SK-N-MC (cell line): Measurements from ENCODE around the gene LRRC4C.

Experiments used
- DNase-seq: peaks from one replicate; pipeline ENCODE4 v3.0.0-alpha.2; 2011; ENCODE audit warnings: low read depth, low spot score
- H3K27ac ChIP-seq: fragments of 200-600 bp; sonication (generic); 2 replicates; pipeline ENCODE4 v1.5.1; 2016; ENCODE audit warnings: mixed run types
- H3K36me3 ChIP-seq: fragments of 200-600 bp; sonication (generic); 2 replicates; pipeline ENCODE4 v1.6.1; 2017; ENCODE audit warnings: antibody characterized with exemption, low read length, mixed read lengths; ENCODE audit not compliant: insufficient read depth
- H3K4me3 ChIP-seq: fragments of 200-600 bp; sonication (generic); 2 replicates; pipeline ENCODE4 v1.5.1; 2016
- H3K9ac ChIP-seq: fragments of 200-600 bp; sonication (generic); 2 replicates; pipeline ENCODE4 v1.8.0; 2017; ENCODE audit warnings: mixed run types, mixed read lengths; ENCODE audit not compliant: insufficient read length
- H3K9me3 ChIP-seq: fragments of 200-600 bp; sonication (generic); 2 replicates; pipeline ENCODE4 v1.6.1; 2017; ENCODE audit warnings: low read depth, mild to moderate bottlenecking, antibody characterized with exemption, low read length, moderate library complexity, mixed read lengths
- EZH2 ChIP-seq: fragments of 200-600 bp; sonication (generic); IDR thresholded peaks from one replicate; pipeline ENCODE4 v1.6.1; 2017; ENCODE audit warnings: antibody characterized with exemption
- FOXP2 ChIP-seq: optimal IDR thresholded peaks from 2 replicates; pipeline ENCODE3; 2011; ENCODE audit warnings: mild to moderate bottlenecking, moderate library complexity; ENCODE audit not compliant: insufficient read depth; ENCODE audit errors: extremely low read length, control extremely low read depth
- POLR2AphosphoS5 ChIP-seq: IDR thresholded peaks from 2 replicates; pipeline ENCODE4 v1.6.1; 2012; ENCODE audit warnings: mild to moderate bottlenecking, low read depth, low read length, borderline replicate concordance

Gene LRRC4C

DNA sequence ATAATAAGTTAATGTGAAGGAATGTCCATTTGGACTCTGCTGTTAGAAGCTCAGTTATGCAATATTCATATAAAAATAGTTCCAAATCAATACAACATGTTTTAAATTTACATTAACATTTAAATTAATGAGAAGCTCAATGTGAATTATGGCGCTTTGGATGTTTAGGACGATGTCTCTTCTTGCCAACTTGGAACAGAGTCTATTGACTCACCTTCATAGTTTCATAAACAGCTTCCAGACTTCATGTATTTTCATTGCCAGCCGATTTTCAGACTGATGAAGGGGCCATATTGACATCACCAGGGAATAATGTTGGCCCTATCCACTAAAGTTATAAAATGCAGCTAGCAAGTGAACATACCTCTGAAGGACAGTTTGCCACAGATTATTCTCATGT is 1136.2 kb downstream of the LRRC4C start:
- Histone ChIP-seq H3K36me3 (no peaks in the 10 kb centered on the region), H3K9ac (no peak overlapping the region), H3K9me3 (no peaks in the 10 kb centered on the region), H3K27ac (no peak overlapping the region), H3K4me3 (no peak overlapping the region)
- no peak for DNase-seq
- TF ChIP-seq EZH2, result no peak
- no peak for TF ChIP-seq FOXP2
- TF ChIP-seq POLR2AphosphoS5, result no peak

GRCh38 chr11:40321537-40321936 is 1137.9 kb downstream of the LRRC4C start:
- TF ChIP-seq EZH2, result no peak
- TF ChIP-seq FOXP2, result no peak
- no peak for TF ChIP-seq POLR2AphosphoS5
- Histone ChIP-seq H3K36me3 (no peaks in the 10 kb centered on the region), H3K9me3 (no peaks in the 10 kb centered on the region), H3K27ac (no peak overlapping the region), H3K4me3 (no peak overlapping the region), H3K9ac (no peak overlapping the region)
- no peak for DNase-seq

DNA sequence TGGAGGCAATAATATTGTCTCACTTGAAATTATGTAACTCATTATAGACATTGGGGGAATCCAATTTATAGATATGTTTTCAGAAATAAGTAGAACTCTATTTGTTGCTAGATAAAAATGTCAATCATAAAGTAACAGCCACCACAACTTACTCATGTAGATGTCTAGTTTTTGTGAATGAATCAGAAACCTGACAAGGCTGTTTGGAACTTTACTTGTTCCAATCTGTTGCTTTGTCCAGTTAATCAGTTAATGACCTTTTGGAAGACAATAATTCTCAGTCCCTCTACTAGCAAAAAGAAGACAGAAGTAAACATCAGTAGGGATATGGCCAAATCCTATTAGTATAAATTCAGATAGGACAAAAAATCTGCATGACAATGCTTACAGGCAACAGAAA is 1143.3 kb downstream of the LRRC4C start:
- Histone ChIP-seq H3K9me3 (no peaks in the 10 kb centered on the region), H3K4me3 (no peak overlapping the region), H3K9ac (no peak overlapping the region), H3K36me3 (no peaks in the 10 kb centered on the region), H3K27ac (no peak overlapping the region)
- no peak for DNase-seq
- TF ChIP-seq POLR2AphosphoS5, result no peak
- TF ChIP-seq EZH2, result no peak
- no peak for TF ChIP-seq FOXP2

GRCh38 chr11:40315122-40315521 is 1144.3 kb downstream of the LRRC4C start:
- no peak for DNase-seq
- Histone ChIP-seq H3K9ac (no peak overlapping the region), H3K36me3 (no peaks in the 10 kb centered on the region), H3K27ac (no peak overlapping the region), H3K9me3 (no peaks in the 10 kb centered on the region), H3K4me3 (no peak overlapping the region)
- TF ChIP-seq POLR2AphosphoS5 (no peak), EZH2 (no peak), FOXP2 (no peak)

DNA sequence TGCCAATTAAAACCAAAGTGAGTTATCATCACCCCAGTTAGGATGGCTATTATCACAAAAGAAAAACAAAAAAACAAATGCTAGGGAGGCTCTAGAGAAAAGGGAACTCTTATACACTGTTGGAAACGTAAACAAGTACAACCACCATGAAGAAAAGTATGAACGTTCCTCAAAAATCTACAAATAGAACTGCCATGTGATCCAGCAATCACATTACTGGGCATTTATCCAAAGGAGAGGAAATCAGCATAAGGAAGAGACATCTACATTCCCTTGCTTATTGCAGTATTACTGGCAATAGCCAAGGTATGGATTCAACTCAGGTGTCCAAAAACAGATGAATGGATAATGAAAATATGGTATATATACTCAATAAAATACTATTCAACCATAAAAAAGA is 1145.1 kb downstream of the LRRC4C start:
- Histone ChIP-seq H3K36me3 (no peaks in the 10 kb centered on the region), H3K27ac (no peak overlapping the region), H3K4me3 (no peak overlapping the region), H3K9ac (no peak overlapping the region), H3K9me3 (no peaks in the 10 kb centered on the region)
- DNase-seq, result no peak
- TF ChIP-seq FOXP2, result no peak
- no peak for TF ChIP-seq POLR2AphosphoS5
- TF ChIP-seq EZH2, result no peak

DNA sequence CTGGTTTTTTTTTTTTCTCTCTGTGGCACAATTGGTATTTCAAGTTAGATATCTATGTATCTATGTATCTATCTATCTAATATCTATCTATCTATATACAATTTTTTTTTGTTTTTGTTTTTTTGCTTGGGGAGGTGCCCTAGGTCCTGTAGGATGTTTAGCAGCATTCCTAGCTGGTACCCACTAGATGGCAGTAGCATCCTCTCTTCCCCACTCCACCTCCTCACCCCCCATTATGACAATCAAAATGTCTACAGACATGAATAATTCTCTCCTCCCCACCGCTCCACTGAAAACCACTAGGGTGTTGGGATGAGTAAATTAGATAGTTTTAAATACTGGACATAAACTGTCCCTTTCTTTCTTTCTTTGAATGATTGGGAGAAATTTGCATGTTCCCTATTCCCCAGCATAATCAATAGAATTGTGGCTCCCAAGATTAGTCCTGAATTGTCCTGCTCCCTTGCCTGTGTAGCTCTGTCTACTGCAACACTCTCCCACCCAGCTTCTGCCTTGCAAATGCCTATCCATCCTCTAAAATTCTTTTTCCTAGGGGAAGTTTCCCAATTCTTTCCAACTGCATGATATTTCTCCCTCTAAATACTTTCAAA is 1152.4 kb downstream of the LRRC4C start:
- Histone ChIP-seq H3K36me3 (no peaks in the 10 kb centered on the region), H3K9ac (no peak overlapping the region), H3K4me3 (no peak overlapping the region), H3K9me3 (no peaks in the 10 kb centered on the region), H3K27ac (no peak overlapping the region)
- TF ChIP-seq POLR2AphosphoS5, result no peak
- TF ChIP-seq EZH2, result no peak
- no peak for TF ChIP-seq FOXP2
- no peak for DNase-seq

DNA sequence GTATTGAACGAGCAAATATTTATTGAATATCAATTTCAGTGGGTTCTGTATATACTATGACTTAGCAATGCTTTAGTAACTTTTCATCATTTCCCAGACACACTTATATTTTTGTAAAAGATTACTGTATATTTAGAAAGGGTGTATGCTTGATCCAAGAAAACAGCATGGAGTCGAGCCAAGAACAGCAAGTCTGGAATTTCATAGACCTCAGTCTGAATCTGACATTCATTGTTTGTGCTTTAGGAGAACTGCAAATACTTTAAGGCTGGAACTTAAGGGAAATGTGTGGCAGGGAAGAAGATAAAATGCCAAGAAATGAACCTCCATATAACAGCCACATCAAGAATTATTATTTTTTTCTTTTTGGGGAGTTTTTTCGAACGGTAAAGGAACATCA is 1156.8 kb downstream of the LRRC4C start:
- Histone ChIP-seq H3K27ac (peak overlapping the region; percentile 20; the same call in 1 of the 2 replicates), H3K4me3 (no peak overlapping the region), H3K9ac (no peak overlapping the region), H3K9me3 (no peaks in the 10 kb centered on the region), H3K36me3 (no peaks in the 10 kb centered on the region)
- no peak for DNase-seq
- TF ChIP-seq POLR2AphosphoS5 (no peak), EZH2 (no peak), FOXP2 (no peak)

DNA sequence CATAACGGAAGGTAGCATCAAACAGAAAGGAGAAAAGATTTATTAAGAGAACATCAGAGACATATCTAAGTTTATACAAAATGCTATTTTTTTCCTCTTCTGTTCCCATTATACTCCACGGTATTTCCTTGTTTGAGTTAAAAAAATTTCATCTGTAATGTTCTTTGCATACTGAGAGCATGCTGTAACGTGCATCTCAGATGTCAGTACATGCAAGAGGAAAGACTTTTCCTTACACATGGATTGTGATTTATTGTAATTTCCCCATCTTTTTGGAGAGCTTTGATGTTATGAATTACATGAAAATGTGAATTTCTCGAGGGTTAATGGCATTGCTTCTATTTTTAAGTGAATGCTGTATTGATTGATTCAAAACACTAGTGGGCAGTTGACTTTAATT is 1164.0 kb downstream of the LRRC4C start:
- Histone ChIP-seq H3K27ac (no peak overlapping the region), H3K4me3 (no peak overlapping the region), H3K9ac (no peak overlapping the region), H3K9me3 (no peaks in the 10 kb centered on the region), H3K36me3 (no peaks in the 10 kb centered on the region)
- TF ChIP-seq POLR2AphosphoS5, result no peak
- no peak for TF ChIP-seq FOXP2
- no peak for TF ChIP-seq EZH2
- no peak for DNase-seq

GRCh38 chr11:40294741-40295140 is 1164.7 kb downstream of the LRRC4C start:
- TF ChIP-seq FOXP2, result no peak
- TF ChIP-seq POLR2AphosphoS5, result no peak
- TF ChIP-seq EZH2, result no peak
- no peak overlapping the region for H3K4me3 ChIP-seq

More at GRCh38 chr11:40294741-40295140, 1164.7 kb downstream of the LRRC4C start:
- DNase-seq, result no peak
- no peak overlapping the region for H3K27ac ChIP-seq
- no peaks in the 10 kb centered on the region for H3K36me3 ChIP-seq
- no peaks in the 10 kb centered on the region for H3K9me3 ChIP-seq
- H3K9ac ChIP-seq, result no peak overlapping the region
